Skin epidermis (tissue), 12 donors: ENCODE results near the gene NDUFB7.
"Not testable (repeated sequence)": the region's sequence is repeated elsewhere in the genome, so short reads cannot be mapped to it uniquely, and the experiment has no call there.

Experiments used
- H3K27ac ChIP-seq, 21 experiments: fragments of 200-600 bp; sonication (generic) in 11 of 21; one replicate each; pipeline ENCODE4 v1.5.0; 2020; ENCODE audit warnings: mild to moderate bottlenecking in 3 of 21, inconsistent platforms in 2 of 21, moderate library complexity in 2 of 21
- H3K4me3 ChIP-seq, 7 experiments: fragments of 200-600 bp; sonication (generic) in 2 of 7; one replicate each; pipeline ENCODE4 v1.5.0; 2020; ENCODE audit warnings: inconsistent platforms in 2 of 7, mild to moderate bottlenecking in 2 of 7, moderate library complexity in 1 of 7

NDUFB7 gene

GRCh38 chr19:14576363-14576762 is 4.5 kb upstream of the NDUFB7 start:
- no peak overlapping the region for H3K27ac ChIP-seq
- H3K4me3 ChIP-seq, result no peak overlapping the region

GRCh38 chr19:14575428-14575980 is 3.6 kb upstream of the NDUFB7 start:
- Histone ChIP-seq H3K4me3 (no peak overlapping the region), H3K27ac (no peak overlapping the region)

DNA sequence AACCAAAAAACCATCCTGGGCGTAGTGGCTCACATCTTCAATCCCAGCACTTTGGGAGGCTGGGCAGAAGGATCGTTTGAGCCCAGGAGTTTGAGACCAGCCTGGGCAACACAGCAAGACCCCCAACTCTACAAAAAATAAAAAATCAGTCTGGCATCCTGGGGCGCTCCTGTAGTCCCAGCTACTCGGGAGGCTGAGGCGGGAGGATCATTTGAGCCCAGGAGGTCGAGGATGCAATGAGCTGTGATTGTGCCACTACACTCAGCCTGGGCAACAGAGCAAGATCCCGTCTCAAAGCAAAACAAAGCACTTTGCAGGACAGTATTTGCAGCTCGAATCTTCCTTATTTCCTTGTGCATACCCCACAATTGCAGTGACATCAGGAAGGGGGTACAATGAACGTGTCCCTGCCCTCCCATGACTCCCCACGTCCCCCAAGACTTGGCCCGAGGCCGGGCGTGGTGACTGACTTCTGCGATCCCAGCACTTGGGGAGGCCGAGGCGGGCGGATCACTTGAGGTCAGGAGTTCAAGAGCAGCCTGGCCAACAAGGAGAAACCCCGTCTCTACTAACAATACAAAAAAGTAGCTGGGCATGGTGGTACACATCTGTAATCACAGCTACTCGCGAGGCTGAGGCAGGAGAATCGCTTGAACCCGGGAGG is 870 bp downstream of the NDUFB7 start:
- H3K27ac ChIP-seq, result peak overlapping the region in 20 of 21 experiments; percentile 6 to 98 (median 88)
- peak overlapping the region; percentile 62 to 93 (median 77) for H3K4me3 ChIP-seq

DNA sequence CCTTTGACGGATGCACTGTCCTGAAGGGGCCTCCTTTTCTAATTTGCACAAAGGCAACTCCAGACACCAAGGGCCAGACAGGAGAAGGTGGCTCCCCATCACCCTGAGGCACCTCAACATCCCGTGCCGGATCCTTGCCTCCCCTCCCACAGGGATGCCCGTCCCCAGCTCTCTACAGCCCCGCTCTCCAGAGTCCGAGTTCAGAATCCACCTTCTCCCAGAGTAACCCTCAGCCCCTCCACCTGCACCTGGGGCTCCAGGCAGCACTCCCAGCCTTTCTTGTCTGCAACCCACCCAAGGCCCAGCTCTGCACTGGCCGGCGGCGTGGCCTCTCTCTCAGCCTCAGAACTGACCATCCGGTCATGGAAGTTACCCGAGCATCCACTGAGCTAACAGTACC is 4.8 kb downstream of the NDUFB7 start:
- Histone ChIP-seq H3K27ac (no peak overlapping the region), H3K4me3 (no peak overlapping the region)

- no peak overlapping the region for H3K4me3 ChIP-seq
- H3K27ac ChIP-seq, result no peak overlapping the region
Observed at GRCh38 chr19:14566712-14567077, 5.2 kb downstream of the NDUFB7 start.

GRCh38 chr19:14565765-14566711 is 5.8 kb downstream of the NDUFB7 start:
- no peak overlapping the region for H3K4me3 ChIP-seq
- H3K27ac ChIP-seq, result peak overlapping the region in 1 of 21 experiments; percentile 18

DNA sequence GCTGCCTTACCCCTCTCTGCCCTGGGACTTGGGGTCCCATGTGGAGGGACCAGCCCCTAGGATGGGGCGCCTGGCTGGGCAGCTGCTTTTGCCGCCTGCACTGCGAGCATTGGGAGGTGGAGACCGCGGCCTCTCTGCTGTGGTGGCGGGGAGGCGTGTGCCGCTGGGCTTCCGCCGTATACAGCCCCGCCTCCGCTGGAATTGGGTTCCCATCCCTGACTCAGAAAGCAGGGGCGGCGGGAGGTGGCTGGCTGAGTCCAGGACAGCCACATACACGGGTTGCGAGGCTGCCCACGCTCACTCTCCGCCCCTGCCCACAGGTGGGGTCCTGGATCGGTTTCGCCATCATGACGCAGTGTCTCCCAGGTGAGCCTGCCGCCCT is 6.6 kb downstream of the NDUFB7 start:
- peak overlapping the region in 4 of 21 experiments; percentile 7 to 65 (median 42) for H3K27ac ChIP-seq
- H3K4me3 ChIP-seq, result no peak overlapping the region

DNA sequence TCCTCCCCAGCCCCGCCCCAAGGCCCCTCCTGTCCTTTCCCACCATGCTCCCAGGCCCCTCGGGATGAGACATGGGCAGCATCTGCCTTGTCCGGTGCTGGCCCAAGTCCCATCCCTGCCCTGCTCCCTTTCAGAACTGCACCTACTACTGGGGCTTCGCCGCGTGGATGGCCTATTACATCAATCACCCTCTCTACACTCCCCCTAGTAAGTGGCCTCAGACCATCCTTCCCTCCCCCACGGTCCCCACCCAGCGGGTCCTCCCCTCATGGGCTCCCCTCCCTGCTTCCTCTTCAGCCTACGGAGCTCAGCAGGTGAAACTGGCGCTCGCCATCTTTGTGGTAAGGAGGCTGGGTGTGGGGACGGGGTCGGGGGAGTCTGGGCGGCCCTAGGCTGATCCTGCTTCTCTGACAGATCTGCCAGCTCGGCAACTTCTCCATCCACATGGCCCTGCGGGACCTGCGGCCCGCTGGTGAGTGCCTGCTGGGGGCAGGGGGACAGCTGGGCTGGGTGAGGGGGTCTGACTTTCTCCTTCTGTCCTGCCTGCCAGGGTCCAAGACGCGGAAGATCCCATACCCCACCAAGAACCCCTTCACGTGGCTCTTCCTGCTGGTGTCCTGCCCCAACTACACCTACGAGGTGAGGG is 7.1 kb downstream of the NDUFB7 start:
- H3K27ac ChIP-seq, result peak overlapping the region in 7 of 21 experiments; percentile 7 to 65 (median 45)
- not testable (repeated sequence) for H3K4me3 ChIP-seq

DNA sequence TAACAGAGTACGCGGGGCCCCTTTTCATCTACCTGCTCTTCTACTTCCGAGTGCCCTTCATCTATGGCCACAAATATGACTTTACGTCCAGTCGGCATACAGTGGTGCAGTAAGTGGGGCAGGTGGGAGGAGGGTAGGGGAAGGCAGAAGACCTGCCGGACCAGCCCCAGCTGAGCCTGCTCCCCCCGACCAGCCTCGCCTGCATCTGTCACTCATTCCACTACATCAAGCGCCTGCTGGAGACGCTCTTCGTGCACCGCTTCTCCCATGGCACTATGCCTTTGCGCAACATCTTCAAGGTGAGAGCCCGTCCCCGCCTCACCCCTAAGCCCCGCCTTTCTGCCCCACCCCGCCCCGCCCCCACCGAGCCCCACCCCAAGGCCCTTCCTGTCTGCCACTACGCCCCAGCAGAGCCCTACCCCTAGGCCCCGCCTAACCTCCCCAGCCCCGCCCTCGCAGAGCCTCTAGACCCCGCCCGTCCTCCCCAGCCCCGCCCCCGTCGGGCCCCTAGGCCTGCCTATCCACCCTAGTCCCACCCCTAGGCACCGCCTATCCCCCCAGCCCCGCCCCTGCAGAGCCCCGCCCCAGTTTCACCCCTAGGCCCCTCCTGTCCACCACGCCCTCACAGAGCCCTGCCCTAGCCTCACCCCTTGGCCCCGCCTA is 7.7 kb downstream of the NDUFB7 start:
- H3K4me3 ChIP-seq, result no peak overlapping the region
- H3K27ac ChIP-seq, result peak overlapping the region in 6 of 21 experiments; percentile 7 to 77 (median 52)

- Histone ChIP-seq H3K27ac (peak overlapping the region in 8 of 21 experiments; percentile 7 to 80 (median 52)), H3K4me3 (no peak overlapping the region)
Observed at GRCh38 chr19:14563590-14563926, 8.3 kb downstream of the NDUFB7 start.

GRCh38 chr19:14562660-14563589 is 8.9 kb downstream of the NDUFB7 start:
- no peak overlapping the region for H3K4me3 ChIP-seq
- peak overlapping the region in 15 of 21 experiments; percentile 9 to 80 (median 71) for H3K27ac ChIP-seq

DNA sequence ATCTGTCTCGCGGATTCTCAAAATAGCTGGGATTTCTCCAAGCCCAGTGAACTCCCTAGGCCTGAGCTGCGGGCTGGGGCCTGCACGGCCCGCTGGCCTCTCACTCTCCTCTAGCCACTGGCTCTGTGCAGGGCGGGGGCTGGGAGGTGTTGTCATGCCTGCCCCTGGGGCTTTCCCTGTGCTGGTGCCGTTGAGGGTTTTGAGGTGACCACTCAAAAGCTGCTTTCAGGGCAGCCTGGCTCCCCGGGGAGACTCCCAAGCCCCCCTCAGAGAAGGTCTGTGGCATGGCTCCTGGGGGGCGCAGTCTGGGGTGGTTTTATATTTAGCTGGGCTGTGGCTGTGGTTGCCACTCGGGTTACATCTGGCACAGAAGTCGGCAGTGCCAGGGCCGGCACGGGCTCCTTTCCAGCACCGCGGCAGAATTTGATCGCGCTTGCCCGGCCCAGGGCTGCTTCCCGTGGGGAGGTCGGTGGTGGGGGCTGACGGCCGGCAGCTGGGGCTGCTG is 10.0 kb downstream of the NDUFB7 start:
- H3K27ac ChIP-seq, result peak overlapping the region in 19 of 21 experiments; percentile 9 to 80 (median 69)
- no peak overlapping the region for H3K4me3 ChIP-seq

- Histone ChIP-seq H3K27ac (peak overlapping the region in 18 of 21 experiments; percentile 7 to 80 (median 70)), H3K4me3 (no peak overlapping the region)
Observed at GRCh38 chr19:14561249-14561648, 10.6 kb downstream of the NDUFB7 start.

GRCh38 chr19:14560776-14561108 is 11.1 kb downstream of the NDUFB7 start:
- H3K27ac ChIP-seq, result peak overlapping the region in 16 of 21 experiments; percentile 14 to 80 (median 71)
- no peak overlapping the region for H3K4me3 ChIP-seq

DNA sequence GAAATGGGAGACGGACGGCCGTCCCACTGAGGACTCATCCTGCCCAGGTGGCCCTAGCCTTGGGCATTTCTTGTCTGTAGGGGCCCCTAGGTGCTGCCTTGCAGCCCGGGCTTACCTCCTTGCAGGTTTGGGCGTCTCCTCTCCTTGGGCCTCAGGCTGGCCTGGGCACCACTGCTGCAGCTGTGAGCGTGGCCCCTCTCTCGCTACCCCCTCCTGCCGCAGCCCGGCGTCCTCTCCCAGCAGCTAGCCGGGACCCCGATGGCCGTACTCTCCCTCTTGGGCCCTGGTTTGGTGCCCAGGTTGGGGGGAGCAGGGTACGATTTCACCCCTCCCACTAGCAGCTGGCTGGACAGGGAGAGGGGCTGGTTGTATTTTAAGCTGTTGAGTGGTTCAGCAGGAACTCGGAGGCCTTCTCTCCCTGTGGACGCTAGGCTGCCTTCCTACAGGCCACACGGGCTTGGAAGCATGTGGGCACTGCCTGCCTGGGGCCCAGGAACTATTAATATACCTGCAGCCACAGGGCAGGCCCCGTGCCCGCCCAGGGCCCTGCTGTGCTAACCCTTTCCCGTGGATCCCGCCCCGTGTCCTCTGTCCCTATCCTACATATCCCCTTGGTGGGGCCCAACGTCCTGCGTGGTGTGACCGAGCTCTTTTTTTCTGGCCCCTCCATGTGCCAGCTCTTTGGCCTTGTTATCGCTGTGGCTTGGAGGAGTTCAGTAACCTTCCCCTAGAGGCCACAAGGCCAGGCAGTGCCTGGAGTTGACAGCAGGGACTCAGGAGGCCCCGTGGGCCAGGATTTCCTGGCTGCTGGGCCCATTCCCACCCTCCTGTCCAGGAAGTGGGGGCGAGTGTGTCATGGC is 11.7 kb downstream of the NDUFB7 start:
- Histone ChIP-seq H3K27ac (peak overlapping the region in 15 of 21 experiments; percentile 2 to 80 (median 71)), H3K4me3 (no peak overlapping the region)

DNA sequence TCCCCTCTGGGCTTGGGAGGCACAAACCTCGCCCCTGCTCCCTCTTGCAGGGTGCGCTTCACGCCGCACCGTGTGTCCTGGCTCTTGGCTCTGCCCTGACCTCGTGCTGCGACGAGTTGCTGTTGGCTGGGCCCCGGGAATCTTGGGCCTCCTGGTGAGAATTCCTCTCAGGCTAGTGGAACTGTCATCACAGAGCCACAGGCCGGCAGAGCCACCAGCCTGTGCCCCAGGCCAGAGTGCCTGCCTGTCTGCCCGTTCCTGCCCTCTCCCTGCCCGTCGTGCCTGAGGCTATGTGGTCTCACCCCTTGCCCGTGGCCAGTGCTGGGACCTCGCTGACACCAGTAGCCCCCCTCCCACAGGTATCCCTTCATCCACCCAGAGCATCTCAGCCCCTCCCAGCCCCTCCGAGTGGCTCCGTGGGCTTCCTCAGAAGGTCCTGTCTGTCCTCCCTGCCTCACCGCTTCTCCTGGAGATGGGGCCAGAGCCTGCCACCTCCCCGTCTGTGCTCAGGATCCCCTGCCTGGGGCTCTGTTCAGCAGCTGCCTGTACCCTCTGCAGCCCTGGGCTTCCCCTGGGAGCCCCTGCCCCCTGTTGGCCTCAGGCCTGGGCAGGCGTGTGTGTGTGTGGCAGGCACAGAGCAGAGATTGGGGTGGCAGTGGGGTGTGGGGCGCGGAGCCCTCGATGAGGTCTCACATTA is 13.3 kb downstream of the NDUFB7 start:
- H3K27ac ChIP-seq, result peak overlapping the region in 6 of 21 experiments; percentile 3 to 44 (median 15)
- no peak overlapping the region for H3K4me3 ChIP-seq

- Histone ChIP-seq H3K27ac (peak overlapping the region in 9 of 21 experiments; percentile 0 to 79 (median 47)), H3K4me3 (no peak overlapping the region)
Observed at GRCh38 chr19:14556662-14557188, 15.1 kb downstream of the NDUFB7 start.
